Panc1 (cell line): Measurements from ENCODE around the gene UGT1A1.

Experiments
- CTCF ChIP-seq: fragments of 450-650 bp; IDR thresholded peaks from 2 replicates; pipeline ENCODE4 v1.5.1; 2017; ENCODE audit warnings: mild to moderate bottlenecking
- POLR2AphosphoS5 ChIP-seq: IDR thresholded peaks from 2 replicates; pipeline ENCODE4 v1.6.1; 2012; ENCODE audit warnings: mild to moderate bottlenecking, low read depth, low read length, moderate library complexity
- REST ChIP-seq, 2 experiments: IDR thresholded peaks; 2 replicates each; pipeline ENCODE4 v1.6.1; 2011 to 2012; ENCODE audit warnings: low read depth in 2 of 2, control low read depth in 1 of 2, low read length in 1 of 2, mild to moderate bottlenecking in 1 of 2, moderate library complexity in 1 of 2; ENCODE audit not compliant: insufficient read depth in 1 of 2
- SIN3A ChIP-seq: IDR thresholded peaks from 2 replicates; pipeline ENCODE4 v1.6.1; 2012; ENCODE audit warnings: low read depth, mild to moderate bottlenecking, low read length, moderate library complexity, borderline replicate concordance; ENCODE audit not compliant: insufficient read depth
- TCF7L2 ChIP-seq: IDR thresholded peaks from 2 replicates; pipeline ENCODE4 v1.6.1; 2011; ENCODE audit warnings: mild to moderate bottlenecking, low read depth, low read length, inconsistent platforms

GRCh38 chr2:233811087-233811486 lies 51.0 kb downstream of the UGT1A1 start:
- TF ChIP-seq CTCF (no peak), POLR2AphosphoS5 (no peak), REST (IDR thresholded peaks at IDR 0.05; ENCODE audit: insufficient read depth in 1 of 2, low read depth in 2 of 2, low read length in 1 of 2) (no peak), SIN3A (no peak), TCF7L2 (no peak)
